HG03064 (cell line): ENCODE results near the gene LTN1.
A peak's percentile ranks its signal among the peaks of the same experiment; 100 is the strongest.
"Not testable (repeated sequence)": the region's sequence is repeated elsewhere in the genome, so short reads cannot be mapped to it uniquely, and the experiment has no call there.

ENCODE experiments used
- ATAC-seq: cut with Tn5 transposase; IDR thresholded peaks from one replicate; pipeline ENCODE4 v1.9.1; 2021; ENCODE audit warnings: low read depth; ENCODE audit not compliant: unreplicated experiment

The LTN1 gene

GRCh38 chr21:28992526-28993292 lies at the start of gene LTN1:
LTN1 (minus strand) TSS chr21:28992877; CDS start chr21:28992805, 72 bp downstream.
- ATAC-seq = peak; percentile 97

- no peak for ATAC-seq
Measured at GRCh38 chr21:29034678-29035077, 42.0 kb upstream of the LTN1 start.

GRCh38 chr21:29033871-29034270 lies 41.2 kb upstream of the LTN1 start:
- no peak for ATAC-seq

- ATAC-seq = no peak
Measured at GRCh38 chr21:29033301-29033700, 40.6 kb upstream of the LTN1 start.

- no peak for ATAC-seq
Measured at GRCh38 chr21:29030909-29031308, 38.2 kb upstream of the LTN1 start.

GRCh38 chr21:29029524-29029923 lies 36.8 kb upstream of the LTN1 start:
- ATAC-seq = no peak

- no peak for ATAC-seq
Measured at GRCh38 chr21:29025328-29025713, 32.6 kb upstream of the LTN1 start.

- peak; percentile 97 for ATAC-seq
Measured at GRCh38 chr21:29024474-29025327, 32.0 kb upstream of the LTN1 start, which contains the start of gene USP16. USP16 (plus strand) TSS chr21:29024668; CDS start chr21:29027914, 3,246 bp downstream.

- ATAC-seq = no peak
Measured at GRCh38 chr21:29022166-29022565, 29.5 kb upstream of the LTN1 start.

- peak; percentile 14 for ATAC-seq
Measured at GRCh38 chr21:29018540-29018939, 25.9 kb upstream of the LTN1 start.

- ATAC-seq = no peak
Measured at GRCh38 chr21:29017639-29018237, 25.1 kb upstream of the LTN1 start.

GRCh38 chr21:29011236-29011635 lies 18.6 kb upstream of the LTN1 start:
- ATAC-seq = not testable (repeated sequence)

- no peak for ATAC-seq
Measured at GRCh38 chr21:29008367-29008766, 15.7 kb upstream of the LTN1 start.

GRCh38 chr21:29007810-29008209 lies 15.1 kb upstream of the LTN1 start:
- ATAC-seq = no peak

GRCh38 chr21:29007135-29007534 lies 14.5 kb upstream of the LTN1 start:
- ATAC-seq = no peak

GRCh38 chr21:29005696-29006095 lies 13.0 kb upstream of the LTN1 start:
- no peak for ATAC-seq

GRCh38 chr21:29002442-29003144 lies 9.9 kb upstream of the LTN1 start:
- ATAC-seq = peak; percentile 98

GRCh38 chr21:28993293-28993629 lies 584 bp upstream of the LTN1 start:
- no peak for ATAC-seq

- ATAC-seq = peak; percentile 7
Measured at GRCh38 chr21:28991861-28992525, 684 bp downstream of the LTN1 start.

- ATAC-seq = not testable (repeated sequence)
Measured at GRCh38 chr21:28988146-28988545, 4.5 kb downstream of the LTN1 start.
